GM10248 (cell line): ENCODE results near the gene COL13A1.

Experiments
- CTCF ChIA-PET: fragments of 300-600 bp; sonication (Branson Sonifier 250); formaldehyde crosslinking; extraction: SDS; loops from one replicate; lab custom pipeline; 2021; ENCODE audit warnings: antibody characterized with exemption; lab: Yijun Ruan, JAX
- POLR2A ChIA-PET: fragments of 350-650 bp; sonication (Branson Sonifier 250); formaldehyde crosslinking; extraction: SDS; loops from one replicate; lab custom pipeline; 2020; ENCODE audit warnings: antibody characterized with exemption; lab: Yijun Ruan, JAX
- DNase-seq: peaks from one replicate; pipeline ENCODE4 v3.0.0; 2012; ENCODE audit errors: extremely low spot score
- TF ChIP-seq, protein P1 (sequence below): IDR thresholded peaks from 2 replicates; pipeline ENCODE4 v1.5.1; 2012; ENCODE audit warnings: mild to moderate bottlenecking, low read depth; ENCODE audit errors: extremely low read depth, missing control alignments, control extremely low read depth

The COL13A1 gene

DNA sequence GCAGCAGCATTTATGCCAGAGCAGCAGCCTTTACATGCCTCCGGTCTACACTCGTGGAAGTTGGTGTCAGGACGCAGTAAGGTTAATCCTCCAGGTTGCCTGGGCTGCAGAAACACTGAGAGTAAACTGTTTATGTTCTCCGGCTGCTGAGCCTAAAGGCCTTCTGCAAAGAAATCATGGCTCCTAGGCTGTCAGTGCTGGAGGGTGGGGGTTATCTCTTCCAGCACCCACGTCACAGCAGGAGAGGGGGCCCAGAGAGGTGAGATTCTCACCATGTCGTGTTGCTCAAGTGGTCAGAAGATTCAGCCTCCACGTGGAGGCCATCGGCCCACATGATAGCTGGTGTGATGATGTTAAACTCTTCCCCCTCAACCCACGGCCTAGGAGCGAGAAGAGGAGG is 41.2 kb downstream of the COL13A1 start:
- TF ChIP-seq, protein P1, sequence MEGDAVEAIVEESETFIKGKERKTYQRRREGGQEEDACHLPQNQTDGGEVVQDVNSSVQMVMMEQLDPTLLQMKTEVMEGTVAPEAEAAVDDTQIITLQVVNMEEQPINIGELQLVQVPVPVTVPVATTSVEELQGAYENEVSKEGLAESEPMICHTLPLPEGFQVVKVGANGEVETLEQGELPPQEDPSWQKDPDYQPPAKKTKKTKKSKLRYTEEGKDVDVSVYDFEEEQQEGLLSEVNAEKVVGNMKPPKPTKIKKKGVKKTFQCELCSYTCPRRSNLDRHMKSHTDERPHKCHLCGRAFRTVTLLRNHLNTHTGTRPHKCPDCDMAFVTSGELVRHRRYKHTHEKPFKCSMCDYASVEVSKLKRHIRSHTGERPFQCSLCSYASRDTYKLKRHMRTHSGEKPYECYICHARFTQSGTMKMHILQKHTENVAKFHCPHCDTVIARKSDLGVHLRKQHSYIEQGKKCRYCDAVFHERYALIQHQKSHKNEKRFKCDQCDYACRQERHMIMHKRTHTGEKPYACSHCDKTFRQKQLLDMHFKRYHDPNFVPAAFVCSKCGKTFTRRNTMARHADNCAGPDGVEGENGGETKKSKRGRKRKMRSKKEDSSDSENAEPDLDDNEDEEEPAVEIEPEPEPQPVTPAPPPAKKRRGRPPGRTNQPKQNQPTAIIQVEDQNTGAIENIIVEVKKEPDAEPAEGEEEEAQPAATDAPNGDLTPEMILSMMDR, result no peak
- ChIA-PET POLR2A (no interaction called here), CTCF (no interaction called here)
- no peak for DNase-seq

DNA sequence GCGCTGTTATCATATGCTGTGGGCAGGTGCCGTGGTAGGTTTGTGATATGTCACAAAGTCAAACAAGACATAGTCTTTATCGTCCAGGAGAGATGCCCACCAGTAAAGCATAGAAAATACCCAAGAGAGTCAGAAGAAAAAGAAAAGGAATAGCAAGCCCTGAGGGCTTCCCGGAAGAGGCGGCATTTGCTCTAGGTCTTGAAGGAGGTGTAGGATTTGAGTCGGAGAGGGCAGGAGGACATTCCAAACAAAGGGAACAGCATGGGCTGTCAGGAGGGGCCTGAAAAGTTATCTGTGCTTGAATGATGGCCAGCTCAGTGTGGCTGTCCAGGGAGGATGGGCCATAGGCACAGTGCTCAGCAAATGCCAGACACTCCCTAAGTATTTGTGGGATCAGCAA is 42.2 kb downstream of the COL13A1 start:
- TF ChIP-seq, protein P1, result no peak
- DNase-seq, result no peak
- POLR2A ChIA-PET, result no interaction called here
- CTCF ChIA-PET, result no interaction called here

GRCh38 chr10:69844698-69845097 is 43.0 kb downstream of the COL13A1 start:
- ChIA-PET POLR2A (no interaction called here), CTCF (interaction anchor here (1.3 kb wide), 1 partner anchor 8 kb away, joined by 3 read pairs; no protein-coding TSS in a partner anchor)
- TF ChIP-seq, protein P1, result no peak
- DNase-seq, result no peak

DNA sequence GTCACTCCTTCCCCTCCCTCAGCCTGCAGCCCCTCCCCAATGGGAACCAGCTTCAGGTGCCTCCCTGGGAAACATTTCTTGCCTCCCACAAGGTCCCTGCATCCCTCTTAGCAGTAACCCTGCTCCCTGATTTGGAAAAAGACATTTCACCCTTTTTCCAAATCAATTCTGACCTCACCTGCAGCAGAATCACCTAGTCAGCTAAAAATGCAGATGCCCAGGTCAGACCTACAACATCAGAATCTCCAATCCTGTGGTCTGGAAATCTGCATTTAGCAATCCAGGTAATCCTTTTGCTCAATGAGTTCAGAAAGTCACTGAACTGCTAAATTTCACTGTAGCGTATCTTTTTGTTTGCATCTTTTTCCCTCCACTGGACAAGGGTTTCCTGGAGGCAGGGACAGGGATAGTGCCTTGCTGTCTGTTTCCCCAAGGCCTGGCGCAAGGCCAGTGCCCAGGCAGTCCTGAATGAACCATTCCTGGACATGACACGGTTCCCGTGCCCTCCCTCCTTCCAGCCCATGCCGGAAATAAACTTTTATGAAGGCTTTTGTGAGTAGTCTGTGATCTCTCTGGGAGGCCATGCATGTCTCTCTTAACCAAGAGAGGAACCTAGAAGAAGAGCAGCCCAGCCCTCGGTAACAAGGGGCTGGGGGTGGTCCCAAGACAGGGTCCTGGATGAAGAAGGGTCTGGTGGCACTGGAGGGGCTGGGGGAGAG is 44.0 kb downstream of the COL13A1 start:
- DNase-seq, result no peak
- CTCF ChIA-PET, result interaction anchor here (1.1 to 1.3 kb wide), 2 partner anchors 9 to 10 kb away, joined by 3 read pairs; no protein-coding TSS in a partner anchor
- TF ChIP-seq, protein P1, result no peak
- POLR2A ChIA-PET, result no interaction called here

- POLR2A ChIA-PET, result no interaction called here
- CTCF ChIA-PET, result interaction anchor here (1.1 kb wide), 1 partner anchor 11 kb away, joined by 3 read pairs; no protein-coding TSS in a partner anchor
- no peak for DNase-seq
- TF ChIP-seq, protein P1, result no peak
These were observed 44.7 kb downstream of the COL13A1 start for GRCh38 chr10:69846293-69846921.

GRCh38 chr10:69847458-69847857 is 45.8 kb downstream of the COL13A1 start:
- POLR2A ChIA-PET, result no interaction called here
- TF ChIP-seq, protein P1, result no peak
- no peak for DNase-seq
- CTCF ChIA-PET, result no interaction called here
